ENCODE data around the gene STARD10.

STARD10 gene

DNA sequence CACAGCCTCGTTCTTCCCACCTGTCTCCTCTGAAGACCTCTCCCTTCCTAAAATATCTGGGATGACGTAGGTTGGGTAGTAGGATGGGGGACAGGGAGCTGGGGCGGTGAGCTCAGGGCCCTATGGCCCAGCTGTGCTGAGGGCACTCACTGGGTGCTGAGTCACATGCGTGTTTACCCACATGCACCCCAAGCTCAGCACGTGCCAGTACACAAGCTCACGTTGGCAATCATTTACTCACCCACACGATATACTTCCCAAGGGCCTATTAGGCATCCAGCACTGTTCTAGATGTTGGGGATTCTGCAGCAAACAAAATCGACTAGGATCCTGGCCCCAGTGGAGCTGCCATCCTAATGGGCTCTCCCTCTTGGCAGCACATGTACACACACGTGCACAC is 70.3 kb downstream of the STARD10 start:
- DNase-seq, result no peak

DNA sequence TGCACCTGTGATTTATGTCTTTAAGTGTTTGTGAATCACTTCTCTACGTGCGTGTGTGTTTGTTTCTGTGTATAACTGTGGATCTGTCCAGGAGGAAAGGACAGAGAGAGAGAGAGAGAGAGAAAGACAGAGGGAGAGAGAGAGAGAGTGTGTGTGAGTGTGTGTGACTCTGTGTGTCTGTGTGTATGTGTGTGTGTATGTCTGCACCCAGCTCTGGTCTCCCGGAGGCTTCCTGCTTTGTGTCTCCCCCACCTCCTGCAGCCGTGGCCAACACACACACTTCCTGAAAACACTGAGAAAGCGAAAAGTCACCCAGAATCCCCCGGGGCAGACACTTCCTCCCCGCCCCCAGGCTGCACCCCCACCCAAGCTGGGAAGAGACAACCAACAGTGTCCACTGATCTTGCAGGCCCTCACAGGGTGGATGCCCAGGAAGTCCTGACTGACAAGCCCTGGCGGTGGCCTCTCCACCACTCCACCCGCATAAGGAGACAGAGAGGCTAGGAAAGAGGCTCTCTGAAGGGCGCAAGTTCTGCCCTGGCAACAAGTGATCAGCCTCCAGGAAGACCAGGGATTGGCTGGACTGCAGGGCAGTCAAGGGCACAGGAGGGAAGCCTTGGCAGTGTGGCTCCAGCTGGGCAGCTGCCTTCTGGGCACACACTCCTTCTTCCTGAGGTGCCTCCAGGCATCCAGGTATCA is 71.6 kb downstream of the STARD10 start:
- peak; percentile 79 to 95 (median 90) for DNase-seq

DNA sequence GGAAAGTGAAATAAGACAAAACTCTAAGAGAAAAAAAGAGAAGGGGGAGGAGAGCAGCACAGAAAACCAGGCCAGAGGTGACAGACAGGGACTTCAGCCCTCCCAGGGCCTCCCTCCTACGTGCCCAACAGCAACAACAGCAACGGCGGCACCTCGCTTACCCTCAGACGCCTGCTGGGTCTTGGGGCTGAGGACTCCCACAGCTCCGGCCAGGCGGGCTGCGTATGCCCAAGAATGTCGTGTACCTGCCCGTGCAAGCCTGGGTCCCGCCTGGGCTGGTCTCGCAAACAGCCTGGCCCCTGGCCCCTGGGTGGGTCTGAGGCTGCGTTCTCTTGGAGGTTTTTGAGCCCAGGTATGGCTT is 72.2 kb downstream of the STARD10 start:
- DNase-seq, result peak in 4 of 6 experiments; percentile 21 to 55 (median 50)

DNA sequence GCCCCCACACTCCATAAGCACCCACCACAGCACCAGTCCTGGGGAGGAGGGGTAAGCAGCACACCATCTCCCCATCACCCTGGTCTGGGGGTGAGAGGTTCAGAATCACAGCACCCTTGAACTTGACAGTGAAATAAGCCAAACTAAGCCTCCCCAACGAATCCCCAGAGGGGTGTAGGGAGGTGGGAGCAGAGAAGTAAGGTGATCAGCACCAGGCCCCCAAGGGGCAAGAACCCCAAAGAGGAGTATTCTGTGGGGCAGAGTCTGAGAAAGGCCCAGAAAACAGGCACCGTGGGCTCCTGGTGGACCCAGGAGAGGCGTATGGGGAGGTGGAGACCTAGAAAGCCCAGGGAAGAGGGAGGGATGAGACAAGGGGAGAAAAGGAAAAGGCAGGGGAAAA is 72.6 kb downstream of the STARD10 start:
- DNase-seq, result no peak

DNA sequence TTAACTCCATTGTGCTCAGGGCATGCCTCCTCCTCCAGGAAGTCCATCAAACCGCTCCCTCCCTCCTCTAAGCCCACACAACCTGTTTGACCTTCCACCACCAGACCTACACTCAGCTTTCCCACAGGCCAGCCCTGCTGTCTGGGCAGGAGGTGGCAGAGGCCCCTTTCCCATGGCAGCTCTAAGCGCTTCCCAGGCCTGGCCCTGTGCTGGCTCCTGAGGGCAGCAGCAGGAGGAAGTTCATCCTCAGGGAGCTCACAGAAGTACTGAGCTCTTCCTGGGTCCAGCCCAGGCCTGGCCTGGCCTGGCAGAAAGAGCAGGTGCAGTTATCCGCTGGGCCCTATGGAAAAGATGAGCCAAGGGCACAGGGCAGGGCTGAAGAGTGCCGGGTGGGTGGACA is 73.1 kb downstream of the STARD10 start:
- DNase-seq, result no peak

- no peak for DNase-seq
Observed at GRCh38 chr11:72720047-72720446, 73.8 kb downstream of the STARD10 start.

- no peak for DNase-seq
Observed at GRCh38 chr11:72719551-72719950, 74.3 kb downstream of the STARD10 start.

GRCh38 chr11:72719144-72719543 is 74.7 kb downstream of the STARD10 start:
- DNase-seq, result no peak

DNA sequence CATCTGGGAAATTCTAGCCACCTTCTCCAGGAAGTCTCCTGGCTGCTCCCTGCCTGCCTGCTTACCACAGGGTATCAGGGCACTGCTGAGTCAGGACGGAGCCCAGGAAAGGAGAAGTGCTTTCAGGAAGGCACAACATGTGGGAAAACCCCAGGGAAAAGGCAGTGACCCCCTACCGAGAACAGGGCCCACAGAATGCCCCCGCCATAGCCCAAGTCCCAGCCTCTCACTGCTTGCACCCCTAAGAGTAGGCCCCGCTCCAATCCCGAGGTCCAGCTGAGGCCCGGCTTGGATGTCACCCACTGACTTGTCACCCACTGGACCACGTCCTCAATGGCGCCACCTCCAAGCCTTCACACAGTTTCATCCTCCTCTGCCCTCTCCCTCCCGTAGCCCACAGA is 75.7 kb downstream of the STARD10 start:
- no peak for DNase-seq

GRCh38 chr11:72716788-72717435 is 76.9 kb downstream of the STARD10 start:
- no peak for DNase-seq

DNA sequence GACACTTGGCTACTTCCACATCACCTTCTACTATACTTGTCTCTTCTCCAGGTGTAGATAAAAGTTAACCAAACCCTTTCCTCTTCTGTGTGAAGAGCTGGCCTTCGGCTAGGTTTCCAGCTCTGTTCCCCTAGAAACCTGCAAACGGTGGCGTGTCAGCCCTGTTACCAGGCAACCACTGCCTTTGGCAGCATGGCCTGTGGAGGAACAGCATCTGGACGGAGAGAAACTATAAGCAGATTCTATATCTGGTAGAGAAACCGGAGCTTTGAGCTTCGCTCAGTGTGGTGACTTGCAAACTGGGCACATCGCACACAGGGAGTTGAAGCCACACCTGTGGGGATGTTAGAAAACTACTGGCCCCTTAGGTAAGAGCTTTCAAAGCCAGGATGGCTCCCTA is 77.6 kb downstream of the STARD10 start:
- DNase-seq, result no peak

DNA sequence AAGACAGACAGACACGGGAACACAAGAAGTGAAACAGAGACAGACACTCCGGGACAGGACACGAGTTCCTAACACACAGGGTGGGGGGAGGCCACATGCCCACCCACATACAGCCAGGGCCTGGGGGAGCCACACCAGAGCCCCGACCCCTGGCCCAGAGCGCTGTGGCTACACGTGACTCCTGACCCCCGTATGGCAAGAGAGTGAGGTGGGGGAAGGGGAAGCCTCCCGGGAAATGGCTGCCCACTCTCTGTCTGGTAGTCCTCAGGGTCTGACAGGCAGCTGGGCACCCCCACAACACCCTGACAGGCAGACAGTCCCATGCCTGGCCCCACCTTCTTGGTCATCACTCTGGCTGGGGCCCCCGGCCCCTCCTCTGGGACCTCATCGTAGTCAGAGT is 81.0 kb downstream of the STARD10 start:
- no peak for DNase-seq

GRCh38 chr11:72712168-72712751 is 81.6 kb downstream of the STARD10 start:
- DNase-seq, result no peak

- DNase-seq, result no peak
Observed at GRCh38 chr11:72711141-72711540, 82.7 kb downstream of the STARD10 start.

- no peak for DNase-seq
Observed at GRCh38 chr11:72710278-72710677, 83.6 kb downstream of the STARD10 start.

DNA sequence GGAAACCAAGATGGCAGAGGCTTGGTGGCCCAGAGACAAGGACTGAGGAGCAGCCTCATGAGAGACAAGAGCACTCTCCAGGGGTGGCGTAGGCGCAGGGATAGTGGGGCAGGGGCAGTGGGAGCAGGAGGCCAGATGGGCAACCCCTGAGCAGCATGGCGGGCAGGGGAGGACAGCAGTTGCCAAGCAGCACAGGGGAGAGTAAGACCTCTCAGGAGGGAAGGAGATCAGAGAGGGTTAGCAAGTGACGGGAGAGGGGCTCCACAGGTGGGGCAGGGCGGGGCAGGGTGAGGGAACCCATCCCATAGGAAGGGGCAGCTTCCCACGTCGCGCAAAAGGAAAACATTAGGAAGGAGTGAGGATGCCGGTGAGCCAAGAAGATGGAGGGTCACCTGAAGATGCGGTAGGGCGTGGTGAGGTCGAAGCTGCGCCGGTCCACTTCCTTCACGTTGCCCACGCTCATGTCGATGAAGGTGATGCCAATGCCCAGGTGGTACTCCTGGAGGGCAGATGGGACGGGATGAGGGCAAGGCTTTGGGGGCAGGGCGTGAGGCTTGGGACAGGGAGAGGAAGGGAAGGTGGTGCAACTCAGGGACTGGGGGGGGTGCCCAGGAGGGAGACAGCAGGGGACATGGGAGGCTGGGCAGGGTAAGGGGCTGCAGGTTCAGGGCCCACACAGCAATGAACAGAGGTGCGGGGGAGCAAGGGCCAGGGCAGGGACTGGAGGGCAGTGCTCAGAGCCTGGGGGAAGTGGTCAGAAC is 84.2 kb downstream of the STARD10 start:
- no peak for DNase-seq

DNA sequence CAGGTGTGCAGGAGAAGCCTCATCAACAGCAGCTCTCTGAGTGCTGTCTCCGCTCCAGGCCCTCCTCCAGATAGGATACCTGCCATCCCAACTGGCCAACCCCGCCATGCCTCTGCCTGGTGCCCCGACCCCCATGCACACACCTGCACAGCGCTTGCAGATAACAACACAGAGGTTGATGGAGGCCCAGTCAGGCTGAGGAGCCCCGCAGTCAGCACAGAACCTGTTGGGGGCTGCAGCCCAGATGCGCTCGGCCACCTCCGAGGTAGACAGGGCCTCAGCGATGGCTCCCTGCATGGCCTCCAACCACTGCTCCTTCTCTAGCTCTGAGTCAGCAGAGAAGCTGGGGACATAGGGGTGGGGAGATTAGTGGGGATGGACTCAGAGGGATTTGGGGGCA is 86.8 kb downstream of the STARD10 start:
- no peak for DNase-seq

DNA sequence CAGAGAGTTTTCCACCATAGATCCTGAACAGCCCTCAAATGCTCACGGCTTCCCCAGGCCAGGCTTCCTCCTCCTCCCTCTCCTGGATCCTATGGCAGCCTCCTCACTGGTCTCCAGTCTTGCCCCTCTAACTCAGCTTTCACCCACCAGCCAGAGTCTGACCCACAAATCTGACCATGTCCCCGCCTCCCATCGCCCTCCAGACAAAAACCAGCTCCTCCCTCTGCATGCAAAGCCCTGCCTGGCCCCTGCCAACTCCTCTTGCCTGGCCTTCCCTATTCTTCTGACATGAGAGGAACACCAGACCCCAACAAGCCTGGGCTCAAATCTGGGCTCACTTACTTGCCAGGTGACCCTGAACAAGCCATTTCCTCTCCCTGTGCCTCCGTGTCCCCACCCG is 87.3 kb downstream of the STARD10 start:
- DNase-seq, result no peak

- DNase-seq, result no peak
Observed at GRCh38 chr11:72705442-72706365, 88.1 kb downstream of the STARD10 start.

GRCh38 chr11:72704783-72705265 is 89.0 kb downstream of the STARD10 start:
- DNase-seq, result no peak
